HepG2 (cell line): ENCODE measurements around the gene MKRN3. TPM values are rescaled to one million over a fixed set of nuclear protein-coding genes. Genes with fewer than 3 reads are reported as not detected.
A peak's percentile ranks its signal among the peaks of the same experiment; 100 is the strongest.

Source experiments
- ATAC-seq: fragments of 200-7000 bp; cut with Tn5 transposase; 3 replicates; pipeline ENCODE4 v1.9.1; 2020; ENCODE audit warnings: mild to moderate bottlenecking, moderate library complexity
- BruUV-seq: library from RNA; stranded (reverse); fragments of 400-500 nt; replicated peaks from 2 replicates; lab custom pipeline; 2021; lab: Mats Ljungman, UMichigan
- CTCF ChIA-PET: fragments of 300-600 bp; formaldehyde crosslinking; extraction: SDS; loops from one replicate; lab custom pipeline; 2021; ENCODE audit warnings: low total read pairs, inconsistent platforms, low intra/inter-chr PET ratio; lab: Yijun Ruan, JAX
- POLR2A ChIA-PET: fragments of 350-600 bp; sonication (Branson Sonifier 250); formaldehyde crosslinking; loops from one replicate; lab custom pipeline; 2020; ENCODE audit warnings: antibody characterized with exemption, inconsistent platforms; lab: Yijun Ruan, JAX
- DNase-seq: peaks from one replicate; pipeline ENCODE4 v3.0.0-alpha.2; 2015; ENCODE audit warnings: low spot score
- FAIRE-seq: peaks from 3 replicates; lab custom pipeline; 2011; peaks lifted over from hg19 to GRCh38; lab: Jason Lieb, UNC
- H2AFZ ChIP-seq: one replicate; pipeline ENCODE4 v1.6.1; 2011; ENCODE audit warnings: low read length, inconsistent platforms
- H3K27ac ChIP-seq: fragments of 300-600 bp; 3 replicates; pipeline ENCODE4 v1.8.0; 2011; ENCODE audit warnings: mixed run types, mild to moderate bottlenecking, mixed read lengths, low read length, inconsistent platforms; ENCODE audit not compliant: insufficient read depth; ENCODE audit errors: extremely low read length
- H3K27me3 ChIP-seq, 2 experiments: fragments of 200-600 bp in 1 of 2; 2 replicates in 1 of 2; 3 replicates in 1 of 2; pipeline versions ENCODE4 v1.6.0 to v1.8.0; 2011; ENCODE audit warnings: low read length in 2 of 2, mild to moderate bottlenecking in 2 of 2, moderate library complexity in 2 of 2, inconsistent platforms in 1 of 2; ENCODE audit not compliant: insufficient read depth in 2 of 2, control insufficient read depth in 1 of 2
- H3K36me3 ChIP-seq, 2 experiments: fragments of 200-600 bp in 1 of 2; replicated peaks in 1 of 2; 2 replicates in 1 of 2; 3 replicates in 1 of 2; pipeline versions ENCODE4 v1.5.1 to v1.8.0; 2011; ENCODE audit warnings: low read length in 2 of 2, inconsistent platforms in 1 of 2; ENCODE audit not compliant: insufficient read depth in 2 of 2, control insufficient read depth in 1 of 2
- H3K4me1 ChIP-seq: 2 replicates; pipeline ENCODE4 v1.5.1; 2012; ENCODE audit warnings: low read length, inconsistent platforms; ENCODE audit not compliant: insufficient read depth
- H3K4me2 ChIP-seq: 2 replicates; pipeline ENCODE4 v1.6.0; 2011; ENCODE audit warnings: low read depth, low read length, inconsistent platforms
- H3K4me3 ChIP-seq, 3 experiments: fragments of 200-600 bp in 1 of 3; sonication (generic), shearing (Covaris generic) in 1 of 3; replicated peaks in 1 of 3; 2 replicates each; pipeline ENCODE4 v1.5.1; 2011 to 2016; ENCODE audit warnings: low read length in 3 of 3, inconsistent platforms in 2 of 3, low read depth in 2 of 3, mild to moderate bottlenecking in 2 of 3, control low read depth in 1 of 3, mixed read lengths in 1 of 3; ENCODE audit not compliant: insufficient read depth in 1 of 3
- H3K79me2 ChIP-seq: one replicate; pipeline ENCODE4 v1.6.1; 2011; ENCODE audit warnings: low read length, inconsistent platforms; ENCODE audit not compliant: insufficient read depth
- H3K9ac ChIP-seq: 2 replicates; pipeline ENCODE4 v1.6.0; 2011; ENCODE audit warnings: mild to moderate bottlenecking, low read depth, low read length, inconsistent platforms; ENCODE audit not compliant: insufficient read depth
- H3K9me3 ChIP-seq: 2 replicates; pipeline ENCODE4 v1.5.1; 2012; ENCODE audit warnings: mild to moderate bottlenecking, low read length
- H4K20me1 ChIP-seq: 2 replicates; pipeline ENCODE4 v1.6.0; 2011; ENCODE audit warnings: inconsistent platforms, mild to moderate bottlenecking, low read length, moderate library complexity; ENCODE audit not compliant: insufficient read depth
- MEIS1 ChIP-seq: sonication (generic); formaldehyde crosslinking; IDR thresholded peaks from 2 replicates; pipeline ENCODE4 v1.9.0; 2021; ENCODE audit warnings: mild to moderate bottlenecking, missing genetic modification reagents, moderate library complexity, borderline replicate concordance
- SP5 ChIP-seq: IDR thresholded peaks from 2 replicates; pipeline ENCODE4 v1.6.1; 2016; ENCODE audit warnings: low read depth, borderline replicate concordance
- YEATS4 ChIP-seq: sonication (generic); formaldehyde crosslinking; IDR thresholded peaks from 2 replicates; pipeline ENCODE4 v1.4.0; 2020; ENCODE audit warnings: missing genetic modification reagents, borderline replicate concordance
- WGBS: methylation state at CpG from one replicate; pipeline ENCODE4 v1.1.6; 2017; ENCODE audit warnings: low lambda C conversion rate; 5-methylcytosine and 5-hydroxymethylcytosine counted together
- in situ Hi-C: cut with HindIII; loops from 2 replicates; pipeline ENCODE4 v1.10.0; 2017; ENCODE audit warnings: low pct_unique_long_range_greater_than_20kb; ENCODE audit not compliant: extremely low pct_ligation_motif_present
- intact Hi-C: fragments of 100-400 bp; cut with micrococcal nuclease; formaldehyde crosslinking; loops from one replicate; pipeline ENCODE4 v1.10.0; 2022; ENCODE audit not compliant: unreplicated experiment
- polyA plus RNA-seq, 8 experiments: library from polyadenylated mRNA; depleted of rRNA in 3 of 8; stranded (reverse) in 7 of 8; unstranded in 1 of 8; fragments of >200 nt; fragmentation: Illumina TruSeq in 4 of 8; extraction: Trizol in 4 of 8; gene quantifications; 2 replicates each; pipeline versions ENCODE4 v1.2.1 to v1.2.3, GENCODE V29; 2011 to 2016; ENCODE audit warnings: low read depth in 4 of 8, missing spikeins in 1 of 8, mixed read lengths in 1 of 8; ENCODE audit not compliant: insufficient read depth in 1 of 8
- total RNA-seq, 5 experiments: library from RNA; depleted of rRNA; stranded (reverse); fragments of >200 nt; fragmentation: Illumina TruSeq; extraction: Trizol; gene quantifications; 2 replicates each; pipeline ENCODE4 v1.2.3, GENCODE V29; 2016; ENCODE audit warnings: low read depth in 1 of 5
- TF ChIP-seq, protein P1 (sequence below): sonication (generic); formaldehyde crosslinking; IDR thresholded peaks from 2 replicates; pipeline ENCODE4 v1.5.1; 2020; ENCODE audit warnings: mild to moderate bottlenecking, missing genetic modification reagents, moderate library complexity
- TF ChIP-seq, protein P2 (sequence below): sonication (generic); formaldehyde crosslinking; IDR thresholded peaks from 2 replicates; pipeline ENCODE4 v1.9.0; 2021; ENCODE audit warnings: missing genetic modification reagents, borderline replicate concordance
- TF ChIP-seq, protein P3 (sequence below): sonication (generic); formaldehyde crosslinking; IDR thresholded peaks from 2 replicates; pipeline ENCODE4 v1.5.0; 2020; ENCODE audit warnings: mild to moderate bottlenecking, missing genetic modification reagents
- TF ChIP-seq, protein P4 (sequence below): sonication (generic); formaldehyde crosslinking; IDR thresholded peaks from 2 replicates; pipeline ENCODE4 v1.8.0; 2022; ENCODE audit warnings: mild to moderate bottlenecking, missing genetic modification reagents; ENCODE audit not compliant: insufficient replicate concordance

The MKRN3 gene
- total and polyA plus RNA-seq, 2 of the 13 experiments (the other 11 are each of a cell fraction or from before 2014, with no cell fraction given), result 2.4 to 5.2 TPM

DNA sequence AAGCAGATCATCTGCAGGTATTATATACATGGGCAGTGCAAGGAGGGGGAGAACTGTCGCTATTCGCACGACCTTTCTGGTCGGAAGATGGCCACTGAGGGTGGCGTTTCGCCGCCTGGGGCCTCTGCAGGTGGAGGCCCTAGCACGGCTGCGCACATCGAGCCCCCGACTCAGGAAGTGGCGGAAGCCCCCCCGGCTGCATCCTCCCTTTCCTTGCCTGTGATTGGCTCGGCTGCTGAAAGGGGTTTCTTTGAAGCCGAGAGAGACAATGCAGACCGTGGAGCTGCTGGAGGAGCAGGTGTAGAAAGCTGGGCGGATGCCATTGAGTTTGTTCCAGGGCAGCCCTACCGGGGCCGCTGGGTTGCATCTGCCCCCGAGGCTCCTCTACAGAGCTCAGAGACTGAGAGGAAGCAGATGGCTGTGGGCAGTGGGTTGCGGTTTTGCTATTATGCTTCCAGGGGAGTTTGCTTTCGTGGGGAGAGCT lies 639 bp downstream of the MKRN3 start (continued):
- TF ChIP-seq, protein P1, sequence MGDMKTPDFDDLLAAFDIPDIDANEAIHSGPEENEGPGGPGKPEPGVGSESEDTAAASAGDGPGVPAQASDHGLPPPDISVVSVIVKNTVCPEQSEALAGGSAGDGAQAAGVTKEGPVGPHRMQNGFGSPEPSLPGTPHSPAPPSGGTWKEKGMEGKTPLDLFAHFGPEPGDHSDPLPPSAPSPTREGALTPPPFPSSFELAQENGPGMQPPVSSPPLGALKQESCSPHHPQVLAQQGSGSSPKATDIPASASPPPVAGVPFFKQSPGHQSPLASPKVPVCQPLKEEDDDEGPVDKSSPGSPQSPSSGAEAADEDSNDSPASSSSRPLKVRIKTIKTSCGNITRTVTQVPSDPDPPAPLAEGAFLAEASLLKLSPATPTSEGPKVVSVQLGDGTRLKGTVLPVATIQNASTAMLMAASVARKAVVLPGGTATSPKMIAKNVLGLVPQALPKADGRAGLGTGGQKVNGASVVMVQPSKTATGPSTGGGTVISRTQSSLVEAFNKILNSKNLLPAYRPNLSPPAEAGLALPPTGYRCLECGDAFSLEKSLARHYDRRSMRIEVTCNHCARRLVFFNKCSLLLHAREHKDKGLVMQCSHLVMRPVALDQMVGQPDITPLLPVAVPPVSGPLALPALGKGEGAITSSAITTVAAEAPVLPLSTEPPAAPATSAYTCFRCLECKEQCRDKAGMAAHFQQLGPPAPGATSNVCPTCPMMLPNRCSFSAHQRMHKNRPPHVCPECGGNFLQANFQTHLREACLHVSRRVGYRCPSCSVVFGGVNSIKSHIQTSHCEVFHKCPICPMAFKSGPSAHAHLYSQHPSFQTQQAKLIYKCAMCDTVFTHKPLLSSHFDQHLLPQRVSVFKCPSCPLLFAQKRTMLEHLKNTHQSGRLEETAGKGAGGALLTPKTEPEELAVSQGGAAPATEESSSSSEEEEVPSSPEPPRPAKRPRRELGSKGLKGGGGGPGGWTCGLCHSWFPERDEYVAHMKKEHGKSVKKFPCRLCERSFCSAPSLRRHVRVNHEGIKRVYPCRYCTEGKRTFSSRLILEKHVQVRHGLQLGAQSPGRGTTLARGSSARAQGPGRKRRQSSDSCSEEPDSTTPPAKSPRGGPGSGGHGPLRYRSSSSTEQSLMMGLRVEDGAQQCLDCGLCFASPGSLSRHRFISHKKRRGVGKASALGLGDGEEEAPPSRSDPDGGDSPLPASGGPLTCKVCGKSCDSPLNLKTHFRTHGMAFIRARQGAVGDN (CRISPR knock-in tag), result peak; percentile 39; the same call in 1 of the 2 replicates
- TF ChIP-seq YEATS4 (CRISPR knock-in tag), result peak; percentile 21; the same call in 1 of the 2 replicates

DNA sequence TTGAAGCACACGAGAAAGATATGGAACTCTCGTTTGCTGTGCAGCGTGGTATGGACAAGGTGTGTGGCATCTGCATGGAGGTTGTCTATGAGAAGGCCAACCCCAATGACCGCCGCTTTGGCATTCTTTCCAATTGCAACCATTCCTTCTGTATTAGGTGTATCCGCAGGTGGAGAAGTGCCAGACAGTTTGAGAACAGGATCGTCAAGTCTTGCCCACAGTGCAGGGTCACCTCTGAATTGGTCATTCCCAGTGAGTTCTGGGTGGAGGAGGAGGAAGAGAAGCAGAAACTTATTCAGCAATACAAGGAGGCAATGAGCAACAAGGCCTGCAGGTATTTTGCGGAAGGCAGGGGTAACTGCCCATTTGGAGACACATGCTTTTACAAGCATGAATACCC lies 1.2 kb downstream of the MKRN3 start:
- intact Hi-C loops, result no loop called here
- Histone ChIP-seq H3K4me3 (peak overlapping the region; percentile 60 to 76 (median 65)), H3K36me3 (no peaks in the 10 kb centered on the region), H2AFZ (no peak overlapping the region), H3K9me3 (peaks cover 10% of the 10 kb centered on the region; the same call in 1 of the 2 replicates), H3K27ac (no peak overlapping the region), H3K4me1 (peaks cover 17% of the 10 kb centered on the region), H3K27me3 (no peaks in the 10 kb centered on the region; a peak in 1 of 5 replicates), H3K9ac (peak overlapping the region; percentile 85; the same call in 1 of the 2 replicates), H4K20me1 (0 out of 2 replicates have a peak, but pooled peaks cover 5% of the 10 kb centered on the region), H3K4me2 (peak overlapping the region; percentile 56), H3K79me2 (peaks cover 14% of the 10 kb centered on the region)
- no peak for DNase-seq
- no TSS peak for BruUV-seq
- CTCF ChIA-PET, result no interaction called here
- FAIRE-seq, result no peak
- 54% methylated on average over 8 of the region's 8 CpGs for WGBS
- in situ Hi-C loops, result loop anchor here (10.0 kb wide), 1 partner anchor 62 kb away; no protein-coding TSS in a partner anchor
- POLR2A ChIA-PET, result no interaction called here
- no peak for ATAC-seq
- TF ChIP-seq, protein P2, sequence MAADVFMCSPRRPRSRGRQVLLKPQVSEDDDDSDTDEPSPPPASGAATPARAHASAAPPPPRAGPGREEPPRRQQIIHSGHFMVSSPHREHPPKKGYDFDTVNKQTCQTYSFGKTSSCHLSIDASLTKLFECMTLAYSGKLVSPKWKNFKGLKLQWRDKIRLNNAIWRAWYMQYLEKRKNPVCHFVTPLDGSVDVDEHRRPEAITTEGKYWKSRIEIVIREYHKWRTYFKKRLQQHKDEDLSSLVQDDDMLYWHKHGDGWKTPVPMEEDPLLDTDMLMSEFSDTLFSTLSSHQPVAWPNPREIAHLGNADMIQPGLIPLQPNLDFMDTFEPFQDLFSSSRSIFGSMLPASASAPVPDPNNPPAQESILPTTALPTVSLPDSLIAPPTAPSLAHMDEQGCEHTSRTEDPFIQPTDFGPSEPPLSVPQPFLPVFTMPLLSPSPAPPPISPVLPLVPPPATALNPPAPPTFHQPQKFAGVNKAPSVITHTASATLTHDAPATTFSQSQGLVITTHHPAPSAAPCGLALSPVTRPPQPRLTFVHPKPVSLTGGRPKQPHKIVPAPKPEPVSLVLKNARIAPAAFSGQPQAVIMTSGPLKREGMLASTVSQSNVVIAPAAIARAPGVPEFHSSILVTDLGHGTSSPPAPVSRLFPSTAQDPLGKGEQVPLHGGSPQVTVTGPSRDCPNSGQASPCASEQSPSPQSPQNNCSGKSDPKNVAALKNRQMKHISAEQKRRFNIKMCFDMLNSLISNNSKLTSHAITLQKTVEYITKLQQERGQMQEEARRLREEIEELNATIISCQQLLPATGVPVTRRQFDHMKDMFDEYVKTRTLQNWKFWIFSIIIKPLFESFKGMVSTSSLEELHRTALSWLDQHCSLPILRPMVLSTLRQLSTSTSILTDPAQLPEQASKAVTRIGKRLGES (CRISPR knock-in tag), result no peak
- no peak for TF ChIP-seq MEIS1 (CRISPR knock-in tag)
- no peak for TF ChIP-seq SP5 (CRISPR knock-in tag)
- TF ChIP-seq, protein P3, sequence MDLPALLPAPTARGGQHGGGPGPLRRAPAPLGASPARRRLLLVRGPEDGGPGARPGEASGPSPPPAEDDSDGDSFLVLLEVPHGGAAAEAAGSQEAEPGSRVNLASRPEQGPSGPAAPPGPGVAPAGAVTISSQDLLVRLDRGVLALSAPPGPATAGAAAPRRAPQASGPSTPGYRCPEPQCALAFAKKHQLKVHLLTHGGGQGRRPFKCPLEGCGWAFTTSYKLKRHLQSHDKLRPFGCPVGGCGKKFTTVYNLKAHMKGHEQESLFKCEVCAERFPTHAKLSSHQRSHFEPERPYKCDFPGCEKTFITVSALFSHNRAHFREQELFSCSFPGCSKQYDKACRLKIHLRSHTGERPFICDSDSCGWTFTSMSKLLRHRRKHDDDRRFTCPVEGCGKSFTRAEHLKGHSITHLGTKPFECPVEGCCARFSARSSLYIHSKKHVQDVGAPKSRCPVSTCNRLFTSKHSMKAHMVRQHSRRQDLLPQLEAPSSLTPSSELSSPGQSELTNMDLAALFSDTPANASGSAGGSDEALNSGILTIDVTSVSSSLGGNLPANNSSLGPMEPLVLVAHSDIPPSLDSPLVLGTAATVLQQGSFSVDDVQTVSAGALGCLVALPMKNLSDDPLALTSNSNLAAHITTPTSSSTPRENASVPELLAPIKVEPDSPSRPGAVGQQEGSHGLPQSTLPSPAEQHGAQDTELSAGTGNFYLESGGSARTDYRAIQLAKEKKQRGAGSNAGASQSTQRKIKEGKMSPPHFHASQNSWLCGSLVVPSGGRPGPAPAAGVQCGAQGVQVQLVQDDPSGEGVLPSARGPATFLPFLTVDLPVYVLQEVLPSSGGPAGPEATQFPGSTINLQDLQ (CRISPR knock-in tag), result no peak
- TF ChIP-seq, protein P4, sequence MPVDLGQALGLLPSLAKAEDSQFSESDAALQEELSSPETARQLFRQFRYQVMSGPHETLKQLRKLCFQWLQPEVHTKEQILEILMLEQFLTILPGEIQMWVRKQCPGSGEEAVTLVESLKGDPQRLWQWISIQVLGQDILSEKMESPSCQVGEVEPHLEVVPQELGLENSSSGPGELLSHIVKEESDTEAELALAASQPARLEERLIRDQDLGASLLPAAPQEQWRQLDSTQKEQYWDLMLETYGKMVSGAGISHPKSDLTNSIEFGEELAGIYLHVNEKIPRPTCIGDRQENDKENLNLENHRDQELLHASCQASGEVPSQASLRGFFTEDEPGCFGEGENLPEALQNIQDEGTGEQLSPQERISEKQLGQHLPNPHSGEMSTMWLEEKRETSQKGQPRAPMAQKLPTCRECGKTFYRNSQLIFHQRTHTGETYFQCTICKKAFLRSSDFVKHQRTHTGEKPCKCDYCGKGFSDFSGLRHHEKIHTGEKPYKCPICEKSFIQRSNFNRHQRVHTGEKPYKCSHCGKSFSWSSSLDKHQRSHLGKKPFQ (CRISPR knock-in tag), result no peak
